H1 (cell line): ENCODE data around the gene PARD3. TPM values are rescaled to one million over a fixed set of nuclear protein-coding genes. Genes with fewer than 3 reads are reported as not detected.

Experiments used
- ATF3 ChIP-seq: IDR thresholded peaks from 2 replicates; pipeline ENCODE4 v1.6.1; 2011; ENCODE audit warnings: low read depth, mild to moderate bottlenecking, low read length; ENCODE audit not compliant: insufficient read depth
- EP300 ChIP-seq, 2 experiments: IDR thresholded peaks; 1 replicate in 1 of 2; 2 replicates in 1 of 2; pipeline ENCODE4 v1.6.1; 2011 to 2012; ENCODE audit warnings: low read depth in 2 of 2, low read length in 2 of 2, mild to moderate bottlenecking in 2 of 2, borderline replicate concordance in 1 of 2, inconsistent platforms in 1 of 2, moderate library complexity in 1 of 2
- NRF1 ChIP-seq: IDR thresholded peaks from 2 replicates; pipeline ENCODE4 v1.6.1; 2011; ENCODE audit warnings: mild to moderate bottlenecking, low read depth, low read length, improper control_type of control experiment
- PHF8 ChIP-seq: fragments of 200-600 bp; sonication (generic); conservative IDR thresholded peaks from 2 replicates; pipeline ENCODE4 v1.7.1; 2012; ENCODE audit warnings: low read depth, mild to moderate bottlenecking, inconsistent platforms, low read length, moderate library complexity
- RAD21 ChIP-seq, 2 experiments: IDR thresholded peaks in 1 of 2; conservative IDR thresholded peaks in 1 of 2; 2 replicates each; pipeline ENCODE4 v1.6.1; 2011; ENCODE audit warnings: low read depth in 2 of 2, low read length in 2 of 2, improper control_type of control experiment in 1 of 2, inconsistent platforms in 1 of 2, mild to moderate bottlenecking in 1 of 2, moderate library complexity in 1 of 2
- SRF ChIP-seq: IDR thresholded peaks from 2 replicates; pipeline ENCODE4 v1.6.1; 2011; ENCODE audit warnings: mild to moderate bottlenecking, low read depth, low read length, moderate library complexity
- TCF12 ChIP-seq: IDR thresholded peaks from 2 replicates; pipeline ENCODE4 v1.6.1; 2011; ENCODE audit warnings: low read depth, mild to moderate bottlenecking, low read length
- polyA plus RNA-seq, 7 experiments: library from polyadenylated mRNA; depleted of rRNA in 3 of 7; stranded (reverse) in 5 of 7; unstranded in 2 of 7; fragments of >200 nt in 5 of 7; fragments of 200-250 nt in 2 of 7; gene quantifications; 1 replicate in 5 of 7; 2 replicates in 1 of 7; 4 replicates in 1 of 7; pipeline versions ENCODE4 v1.2.1 to v1.2.3, GENCODE V29; 2011 to 2013; ENCODE audit warnings: missing spikeins in 2 of 7, mixed read lengths in 2 of 7
- total RNA-seq: library from RNA; stranded (reverse); fragmentation: NEBNext Ultra II Directional; extraction: Animal tissue kit (Norgen Biotek cat#: 25700); gene quantifications from 2 replicates; pipeline ENCODE4 v1.2.1, GENCODE V29; 2021
- TF ChIP-seq, protein P1 (sequence below): fragments of 300-600 bp; sonication (generic); IDR thresholded peaks from 2 replicates; pipeline ENCODE4 v1.7.1; 2012; ENCODE audit warnings: low read length, moderate library complexity, mild to moderate bottlenecking, inconsistent platforms; ENCODE audit not compliant: insufficient replicate concordance
- TF ChIP-seq, protein P2 (sequence below): IDR thresholded peaks from 2 replicates; pipeline ENCODE4 v1.6.1; 2012; ENCODE audit warnings: low read length, inconsistent platforms

The PARD3 gene
- total and polyA plus RNA-seq, 2 of the 8 experiments (the other 6 are each of a cell fraction or from before 2014, with no cell fraction given): 19.7 to 49.1 TPM

DNA sequence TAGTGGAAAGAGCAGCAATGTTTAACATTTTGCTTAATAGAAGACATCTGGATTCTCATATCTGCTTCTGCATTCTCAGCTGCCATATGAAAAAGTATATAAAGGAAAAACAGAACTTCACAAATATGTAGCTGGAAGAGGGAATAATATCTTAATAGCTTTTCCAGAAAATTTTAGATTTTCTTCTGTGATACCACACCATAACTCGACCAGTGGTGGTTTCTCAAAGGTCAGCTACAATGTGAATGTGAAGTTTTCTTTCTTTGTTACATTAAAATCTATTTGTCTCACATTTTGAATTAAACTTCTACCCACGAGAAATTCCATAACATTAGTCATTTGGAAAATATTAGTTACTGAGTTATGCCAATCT is 339.8 kb downstream of the PARD3 start (continued):
- TF ChIP-seq, protein P1, sequence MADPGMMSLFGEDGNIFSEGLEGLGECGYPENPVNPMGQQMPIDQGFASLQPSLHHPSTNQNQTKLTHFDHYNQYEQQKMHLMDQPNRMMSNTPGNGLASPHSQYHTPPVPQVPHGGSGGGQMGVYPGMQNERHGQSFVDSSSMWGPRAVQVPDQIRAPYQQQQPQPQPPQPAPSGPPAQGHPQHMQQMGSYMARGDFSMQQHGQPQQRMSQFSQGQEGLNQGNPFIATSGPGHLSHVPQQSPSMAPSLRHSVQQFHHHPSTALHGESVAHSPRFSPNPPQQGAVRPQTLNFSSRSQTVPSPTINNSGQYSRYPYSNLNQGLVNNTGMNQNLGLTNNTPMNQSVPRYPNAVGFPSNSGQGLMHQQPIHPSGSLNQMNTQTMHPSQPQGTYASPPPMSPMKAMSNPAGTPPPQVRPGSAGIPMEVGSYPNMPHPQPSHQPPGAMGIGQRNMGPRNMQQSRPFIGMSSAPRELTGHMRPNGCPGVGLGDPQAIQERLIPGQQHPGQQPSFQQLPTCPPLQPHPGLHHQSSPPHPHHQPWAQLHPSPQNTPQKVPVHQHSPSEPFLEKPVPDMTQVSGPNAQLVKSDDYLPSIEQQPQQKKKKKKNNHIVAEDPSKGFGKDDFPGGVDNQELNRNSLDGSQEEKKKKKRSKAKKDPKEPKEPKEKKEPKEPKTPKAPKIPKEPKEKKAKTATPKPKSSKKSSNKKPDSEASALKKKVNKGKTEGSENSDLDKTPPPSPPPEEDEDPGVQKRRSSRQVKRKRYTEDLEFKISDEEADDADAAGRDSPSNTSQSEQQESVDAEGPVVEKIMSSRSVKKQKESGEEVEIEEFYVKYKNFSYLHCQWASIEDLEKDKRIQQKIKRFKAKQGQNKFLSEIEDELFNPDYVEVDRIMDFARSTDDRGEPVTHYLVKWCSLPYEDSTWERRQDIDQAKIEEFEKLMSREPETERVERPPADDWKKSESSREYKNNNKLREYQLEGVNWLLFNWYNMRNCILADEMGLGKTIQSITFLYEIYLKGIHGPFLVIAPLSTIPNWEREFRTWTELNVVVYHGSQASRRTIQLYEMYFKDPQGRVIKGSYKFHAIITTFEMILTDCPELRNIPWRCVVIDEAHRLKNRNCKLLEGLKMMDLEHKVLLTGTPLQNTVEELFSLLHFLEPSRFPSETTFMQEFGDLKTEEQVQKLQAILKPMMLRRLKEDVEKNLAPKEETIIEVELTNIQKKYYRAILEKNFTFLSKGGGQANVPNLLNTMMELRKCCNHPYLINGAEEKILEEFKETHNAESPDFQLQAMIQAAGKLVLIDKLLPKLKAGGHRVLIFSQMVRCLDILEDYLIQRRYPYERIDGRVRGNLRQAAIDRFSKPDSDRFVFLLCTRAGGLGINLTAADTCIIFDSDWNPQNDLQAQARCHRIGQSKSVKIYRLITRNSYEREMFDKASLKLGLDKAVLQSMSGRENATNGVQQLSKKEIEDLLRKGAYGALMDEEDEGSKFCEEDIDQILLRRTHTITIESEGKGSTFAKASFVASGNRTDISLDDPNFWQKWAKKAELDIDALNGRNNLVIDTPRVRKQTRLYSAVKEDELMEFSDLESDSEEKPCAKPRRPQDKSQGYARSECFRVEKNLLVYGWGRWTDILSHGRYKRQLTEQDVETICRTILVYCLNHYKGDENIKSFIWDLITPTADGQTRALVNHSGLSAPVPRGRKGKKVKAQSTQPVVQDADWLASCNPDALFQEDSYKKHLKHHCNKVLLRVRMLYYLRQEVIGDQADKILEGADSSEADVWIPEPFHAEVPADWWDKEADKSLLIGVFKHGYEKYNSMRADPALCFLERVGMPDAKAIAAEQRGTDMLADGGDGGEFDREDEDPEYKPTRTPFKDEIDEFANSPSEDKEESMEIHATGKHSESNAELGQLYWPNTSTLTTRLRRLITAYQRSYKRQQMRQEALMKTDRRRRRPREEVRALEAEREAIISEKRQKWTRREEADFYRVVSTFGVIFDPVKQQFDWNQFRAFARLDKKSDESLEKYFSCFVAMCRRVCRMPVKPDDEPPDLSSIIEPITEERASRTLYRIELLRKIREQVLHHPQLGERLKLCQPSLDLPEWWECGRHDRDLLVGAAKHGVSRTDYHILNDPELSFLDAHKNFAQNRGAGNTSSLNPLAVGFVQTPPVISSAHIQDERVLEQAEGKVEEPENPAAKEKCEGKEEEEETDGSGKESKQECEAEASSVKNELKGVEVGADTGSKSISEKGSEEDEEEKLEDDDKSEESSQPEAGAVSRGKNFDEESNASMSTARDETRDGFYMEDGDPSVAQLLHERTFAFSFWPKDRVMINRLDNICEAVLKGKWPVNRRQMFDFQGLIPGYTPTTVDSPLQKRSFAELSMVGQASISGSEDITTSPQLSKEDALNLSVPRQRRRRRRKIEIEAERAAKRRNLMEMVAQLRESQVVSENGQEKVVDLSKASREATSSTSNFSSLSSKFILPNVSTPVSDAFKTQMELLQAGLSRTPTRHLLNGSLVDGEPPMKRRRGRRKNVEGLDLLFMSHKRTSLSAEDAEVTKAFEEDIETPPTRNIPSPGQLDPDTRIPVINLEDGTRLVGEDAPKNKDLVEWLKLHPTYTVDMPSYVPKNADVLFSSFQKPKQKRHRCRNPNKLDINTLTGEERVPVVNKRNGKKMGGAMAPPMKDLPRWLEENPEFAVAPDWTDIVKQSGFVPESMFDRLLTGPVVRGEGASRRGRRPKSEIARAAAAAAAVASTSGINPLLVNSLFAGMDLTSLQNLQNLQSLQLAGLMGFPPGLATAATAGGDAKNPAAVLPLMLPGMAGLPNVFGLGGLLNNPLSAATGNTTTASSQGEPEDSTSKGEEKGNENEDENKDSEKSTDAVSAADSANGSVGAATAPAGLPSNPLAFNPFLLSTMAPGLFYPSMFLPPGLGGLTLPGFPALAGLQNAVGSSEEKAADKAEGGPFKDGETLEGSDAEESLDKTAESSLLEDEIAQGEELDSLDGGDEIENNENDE: no peak
- TF ChIP-seq EP300 (IDR thresholded peaks at IDR 0.05; ENCODE audit: borderline replicate concordance in 1 of 2, low read depth in 2 of 2, low read length in 2 of 2): no peak
- TF ChIP-seq TCF12: no peak
- no peak for TF ChIP-seq SRF
- TF ChIP-seq, protein P2, sequence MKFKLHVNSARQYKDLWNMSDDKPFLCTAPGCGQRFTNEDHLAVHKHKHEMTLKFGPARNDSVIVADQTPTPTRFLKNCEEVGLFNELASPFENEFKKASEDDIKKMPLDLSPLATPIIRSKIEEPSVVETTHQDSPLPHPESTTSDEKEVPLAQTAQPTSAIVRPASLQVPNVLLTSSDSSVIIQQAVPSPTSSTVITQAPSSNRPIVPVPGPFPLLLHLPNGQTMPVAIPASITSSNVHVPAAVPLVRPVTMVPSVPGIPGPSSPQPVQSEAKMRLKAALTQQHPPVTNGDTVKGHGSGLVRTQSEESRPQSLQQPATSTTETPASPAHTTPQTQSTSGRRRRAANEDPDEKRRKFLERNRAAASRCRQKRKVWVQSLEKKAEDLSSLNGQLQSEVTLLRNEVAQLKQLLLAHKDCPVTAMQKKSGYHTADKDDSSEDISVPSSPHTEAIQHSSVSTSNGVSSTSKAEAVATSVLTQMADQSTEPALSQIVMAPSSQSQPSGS: no peak
- no peak for TF ChIP-seq PHF8
- TF ChIP-seq ATF3: no peak
- TF ChIP-seq NRF1: no peak
- TF ChIP-seq RAD21 (IDR thresholded peaks at IDR 0.05 in 1 of 2, conservative IDR thresholded peaks at IDR 0.05 in 1 of 2; ENCODE audit: low read depth in 2 of 2, low read length in 2 of 2): no peak
